CD4-positive, alpha-beta T cell (primary cell): ENCODE data around the gene C1QTNF6. TPM values are rescaled to one million over a fixed set of nuclear protein-coding genes. Genes with fewer than 3 reads are reported as not detected.

Source experiments
- ATAC-seq: fragments of 200-7000 bp; cut with Tn5 transposase; one replicate; pipeline ENCODE4 v1.10.0; 2022; ENCODE audit warnings: mild to moderate bottlenecking; ENCODE audit not compliant: poor library complexity
- CTCF ChIA-PET: fragments of 350-600 bp; sonication (Branson Sonifier 250); formaldehyde crosslinking; loops from one replicate; lab custom pipeline; 2021; ENCODE audit warnings: antibody characterized with exemption, inconsistent platforms; lab: Charles Lee
- POLR2A ChIA-PET: fragments of 350-600 bp; sonication (Branson Sonifier 250); formaldehyde crosslinking; loops from one replicate; lab custom pipeline; 2021; ENCODE audit warnings: antibody characterized with exemption, inconsistent platforms; lab: Charles Lee
- DNase-seq, 14 experiments: peaks; one replicate each; pipeline ENCODE4 v3.0.0-alpha.2; 2013 to 2020; ENCODE audit warnings: mixed read lengths in 2 of 14
- H3K27ac ChIP-seq, 2 donors: one replicate each; pipeline versions ENCODE4 v1.5.1 to v1.7.0; 2013; ENCODE audit warnings: low read length in 2 of 2, low read depth in 1 of 2, mild to moderate bottlenecking in 1 of 2
- H3K27me3 ChIP-seq, 2 experiments: 1 replicate in 1 of 2; 2 replicates in 1 of 2; pipeline versions ENCODE4 v1.6.1 to v1.7.0; 2013; ENCODE audit warnings: low read length in 2 of 2, control low read depth in 1 of 2, mild to moderate bottlenecking in 1 of 2, moderate library complexity in 1 of 2; ENCODE audit not compliant: insufficient read depth in 2 of 2, control insufficient read depth in 1 of 2
- H3K36me3 ChIP-seq: one replicate; pipeline ENCODE4 v1.6.1; 2013; ENCODE audit warnings: low read length, control low read depth; ENCODE audit not compliant: insufficient read depth
- H3K4me1 ChIP-seq: one replicate; pipeline ENCODE4 v1.6.1; 2013; ENCODE audit warnings: low read length, control low read depth; ENCODE audit not compliant: insufficient read depth
- H3K4me3 ChIP-seq: one replicate; pipeline ENCODE4 v1.5.1; 2013; ENCODE audit warnings: mild to moderate bottlenecking, low read length, moderate library complexity
- H3K9me3 ChIP-seq, 2 experiments: 1 replicate in 1 of 2; 2 replicates in 1 of 2; pipeline versions ENCODE4 v1.6.1 to v1.7.0; 2013; ENCODE audit warnings: low read length in 2 of 2, mild to moderate bottlenecking in 2 of 2, control low read depth in 1 of 2, moderate library complexity in 1 of 2; ENCODE audit not compliant: control insufficient read depth in 1 of 2, insufficient read depth in 1 of 2
- H3K27ac Mint-ChIP-seq: one replicate; pipeline ENCODE4 v1.8.0; 2020; ENCODE audit warnings: mixed read lengths
- H3K27me3 Mint-ChIP-seq: one replicate; pipeline ENCODE4 v1.8.0; 2021; ENCODE audit warnings: mixed read lengths
- H3K36me3 Mint-ChIP-seq: one replicate; pipeline ENCODE4 v1.8.0; 2021; ENCODE audit warnings: low read depth, mixed read lengths
- H3K4me1 Mint-ChIP-seq: one replicate; pipeline ENCODE4 v1.8.0; 2021; ENCODE audit warnings: low read depth, mixed read lengths
- H3K4me3 Mint-ChIP-seq: one replicate; pipeline ENCODE4 v1.8.0; 2020; ENCODE audit warnings: mild to moderate bottlenecking, mixed read lengths
- H3K9me3 Mint-ChIP-seq: one replicate; pipeline ENCODE4 v1.8.0; 2020; ENCODE audit warnings: mixed read lengths
- intact Hi-C, 2 experiments: fragments of 100-400 bp; cut with DNase I in 1 of 2; cut with micrococcal nuclease in 1 of 2; formaldehyde crosslinking; loops; one replicate each; pipeline versions ENCODE4 v1.15.1 to v1.9.0; 2023 to 2025; cut with DNase I, micrococcal nuclease
- total RNA-seq, 174 experiments: library from RNA in 2 of 174; stranded (reverse) in 2 of 174; gene quantifications; one replicate each; pipeline ENCODE4 v1.2.3 and lab custom pipeline; 2021 to 2026
- TF ChIP-seq, protein P1 (sequence below): fragments of 200-600 bp; IDR thresholded peaks from one replicate; pipeline ENCODE4 v1.8.0; 2022; ENCODE audit warnings: antibody characterized with exemption, mild to moderate bottlenecking

The C1QTNF6 gene
- total RNA-seq, 2 experiments from 2014 or later: 11.9 to 12.1 TPM

- intact Hi-C loops: no loop called here
- peaks cover 94% of the 10 kb centered on the region for H3K4me1 Mint-ChIP-seq
- peak overlapping the region; percentile 84 for H3K27ac Mint-ChIP-seq
- ATAC-seq (no peak), DNase-seq (peak in 4 of 14 experiments; percentile 32 to 74 (median 68))
- Histone ChIP-seq H3K4me1 (peaks cover 91% of the 10 kb centered on the region), H3K4me3 (peak overlapping the region; percentile 49), H3K36me3 (peaks cover 24% of the 10 kb centered on the region), H3K27ac (peak overlapping the region; percentile 71 to 82), H3K27me3 (no peaks in the 10 kb centered on the region), H3K9me3 (peaks cover 0 to 6% of the 10 kb centered on the region in 2 experiments)
- H3K9me3 Mint-ChIP-seq: peaks cover 2% of the 10 kb centered on the region
- CTCF ChIA-PET: interaction anchor here (1.9 to 7.7 kb wide), 4 partner anchors 13 to 40 kb away, joined by 9 to 42 read pairs (median 16); no protein-coding TSS in a partner anchor
- TF ChIP-seq, protein P1, sequence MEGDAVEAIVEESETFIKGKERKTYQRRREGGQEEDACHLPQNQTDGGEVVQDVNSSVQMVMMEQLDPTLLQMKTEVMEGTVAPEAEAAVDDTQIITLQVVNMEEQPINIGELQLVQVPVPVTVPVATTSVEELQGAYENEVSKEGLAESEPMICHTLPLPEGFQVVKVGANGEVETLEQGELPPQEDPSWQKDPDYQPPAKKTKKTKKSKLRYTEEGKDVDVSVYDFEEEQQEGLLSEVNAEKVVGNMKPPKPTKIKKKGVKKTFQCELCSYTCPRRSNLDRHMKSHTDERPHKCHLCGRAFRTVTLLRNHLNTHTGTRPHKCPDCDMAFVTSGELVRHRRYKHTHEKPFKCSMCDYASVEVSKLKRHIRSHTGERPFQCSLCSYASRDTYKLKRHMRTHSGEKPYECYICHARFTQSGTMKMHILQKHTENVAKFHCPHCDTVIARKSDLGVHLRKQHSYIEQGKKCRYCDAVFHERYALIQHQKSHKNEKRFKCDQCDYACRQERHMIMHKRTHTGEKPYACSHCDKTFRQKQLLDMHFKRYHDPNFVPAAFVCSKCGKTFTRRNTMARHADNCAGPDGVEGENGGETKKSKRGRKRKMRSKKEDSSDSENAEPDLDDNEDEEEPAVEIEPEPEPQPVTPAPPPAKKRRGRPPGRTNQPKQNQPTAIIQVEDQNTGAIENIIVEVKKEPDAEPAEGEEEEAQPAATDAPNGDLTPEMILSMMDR: no peak
- POLR2A ChIA-PET: interaction anchor here (0.7 to 8.8 kb wide), 7 partner anchors 11 to 266 kb away, joined by 3 to 151 read pairs (median 15); partner anchors contain the start of genes MFNG and RAC2
- H3K36me3 Mint-ChIP-seq: peaks cover 48% of the 10 kb centered on the region
- peak overlapping the region; percentile 64 for H3K4me3 Mint-ChIP-seq
- H3K27me3 Mint-ChIP-seq: no peaks in the 10 kb centered on the region
These were observed 32.5 kb upstream of the C1QTNF6 start for GRCh38 chr22:37220543-37220981.

DNA sequence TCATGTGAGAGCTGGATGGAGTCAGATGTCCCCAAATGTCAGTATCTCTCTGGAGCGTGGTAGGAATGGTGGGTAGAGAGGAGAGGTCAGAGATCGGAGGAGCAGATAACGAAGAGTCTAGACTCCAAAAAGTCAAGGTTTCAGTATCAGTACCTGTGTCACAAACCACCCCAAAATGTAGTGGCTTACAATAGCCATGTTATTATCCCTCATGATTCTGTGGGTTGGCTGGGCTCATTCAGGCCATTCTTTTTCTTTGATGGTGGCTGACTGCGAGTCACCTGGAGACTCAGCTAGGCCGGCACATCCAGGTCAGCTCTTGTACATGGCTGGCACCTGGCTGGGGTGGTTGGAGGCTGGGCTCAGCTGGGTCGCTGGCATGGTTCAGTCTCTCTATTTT lies 31.5 kb upstream of the C1QTNF6 start:
- Histone ChIP-seq H3K4me3 (peak overlapping the region; percentile 49), H3K27ac (peak overlapping the region; percentile 71 to 82), H3K9me3 (peaks cover 0 to 6% of the 10 kb centered on the region in 2 experiments), H3K36me3 (peaks cover 17% of the 10 kb centered on the region), H3K4me1 (peaks cover 81% of the 10 kb centered on the region), H3K27me3 (no peaks in the 10 kb centered on the region)
- Mint-ChIP-seq H3K27me3 (no peaks in the 10 kb centered on the region), H3K36me3 (peaks cover 43% of the 10 kb centered on the region), H3K4me1 (peaks cover 93% of the 10 kb centered on the region), H3K4me3 (peak overlapping the region; percentile 64), H3K9me3 (peaks cover 2% of the 10 kb centered on the region), H3K27ac (peak overlapping the region; percentile 84)
- POLR2A ChIA-PET: interaction anchor here (0.7 to 8.8 kb wide), 12 partner anchors 11 to 267 kb away, joined by 3 to 151 read pairs (median 6); partner anchors contain the start of genes MFNG and RAC2
- TF ChIP-seq, protein P1: no peak
- peak in 3 of 14 experiments; percentile 40 to 62 (median 57) for DNase-seq
- peak; percentile 27 for ATAC-seq
- intact Hi-C loops: loop anchor here (1.0 to 5.0 kb wide), 8 partner anchors 11 to 142 kb away; partner anchors contain the start of gene RAC2 (in 1 of the 2)
- CTCF ChIA-PET: interaction anchor here (0.9 to 7.7 kb wide), 8 partner anchors 9 to 41 kb away, joined by 3 to 42 read pairs (median 8); partner anchors contain the start of gene RAC2

GRCh38 chr22:37218771-37219411 lies 30.8 kb upstream of the C1QTNF6 start:
- Histone ChIP-seq H3K4me1 (peaks cover 76% of the 10 kb centered on the region), H3K27ac (peak overlapping the region; percentile 71 to 82), H3K4me3 (peak overlapping the region; percentile 49), H3K36me3 (peaks cover 14% of the 10 kb centered on the region), H3K9me3 (peaks cover 0 to 6% of the 10 kb centered on the region in 2 experiments), H3K27me3 (no peaks in the 10 kb centered on the region)
- Mint-ChIP-seq H3K27me3 (no peaks in the 10 kb centered on the region), H3K9me3 (peaks cover 2% of the 10 kb centered on the region), H3K36me3 (peaks cover 43% of the 10 kb centered on the region), H3K4me1 (peaks cover 93% of the 10 kb centered on the region), H3K27ac (peak overlapping the region; percentile 84), H3K4me3 (peak overlapping the region; percentile 64)
- POLR2A ChIA-PET: interaction anchor here (0.6 to 8.8 kb wide), 15 partner anchors 10 to 266 kb away, joined by 3 to 151 read pairs (median 6); partner anchors contain the start of gene RAC2
- CTCF ChIA-PET: interaction anchor here (0.9 to 7.7 kb wide), 8 partner anchors 10 to 42 kb away, joined by 3 to 42 read pairs (median 8); partner anchors contain the start of gene RAC2
- ATAC-seq (peak; percentile 80), DNase-seq (peak; percentile 54 to 93 (median 74))
- TF ChIP-seq, protein P1: no peak
- intact Hi-C loops: loop anchor here (1.0 to 5.0 kb wide), 8 partner anchors 11 to 142 kb away; partner anchors contain the start of gene RAC2 (in 1 of the 2)
